ENCODE data around the gene TTC28.
"Not testable (repeated sequence)": the region's sequence is repeated elsewhere in the genome, so short reads cannot be mapped to it uniquely, and the experiment has no call there.

Gene TTC28

DNA sequence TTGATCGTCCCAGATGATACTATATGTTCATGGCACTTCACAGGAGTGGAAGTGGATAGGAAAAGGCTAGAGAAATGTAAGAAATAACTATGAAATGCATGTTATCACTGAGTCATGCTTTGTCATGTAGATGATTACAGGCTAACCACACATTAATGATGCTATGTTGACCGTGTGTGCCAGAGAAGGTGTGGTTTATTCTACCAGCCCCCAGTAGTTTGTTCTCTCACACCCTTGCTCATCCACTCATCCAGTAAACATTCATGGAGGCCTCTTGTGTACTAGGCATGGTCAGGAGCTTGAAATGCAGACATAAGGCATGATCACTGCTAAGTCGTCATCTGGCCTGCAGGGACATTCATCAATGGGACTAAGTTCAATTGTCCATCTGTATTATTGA is 607.6 kb downstream of the TTC28 start:
- no peak overlapping the region for H3K27ac Mint-ChIP-seq
- ATAC-seq (replicated peaks) (no peak), DNase-seq (no peak)
- no peaks in the 10 kb centered on the region for H3K4me1 Mint-ChIP-seq
- peaks cover 0 to 3% of the 10 kb centered on the region in 2 donors for H3K36me3 Mint-ChIP-seq
- H3K4me3 Mint-ChIP-seq, result no peak overlapping the region
- no peaks in the 10 kb centered on the region for H3K9me3 Mint-ChIP-seq
- H3K27me3 Mint-ChIP-seq, result no peaks in the 10 kb centered on the region

DNA sequence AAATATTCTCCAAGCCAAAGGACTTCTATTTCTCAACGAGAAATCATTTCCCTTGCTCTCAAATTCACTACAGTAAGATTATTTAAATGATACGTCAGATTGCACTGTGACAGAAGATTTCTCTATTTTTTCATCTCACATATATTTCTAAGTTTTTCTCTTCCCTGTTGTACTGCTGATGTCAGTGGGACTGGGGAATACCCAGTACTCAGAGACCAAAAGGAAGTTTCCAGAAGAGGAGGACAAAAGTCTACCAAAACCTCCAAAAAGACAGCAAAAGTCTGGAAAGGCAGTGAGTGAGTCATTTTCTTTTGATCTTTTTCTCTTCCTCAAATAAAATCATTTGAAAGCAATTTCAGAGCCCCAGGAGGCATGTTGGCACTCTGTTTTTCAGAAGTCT is 610.8 kb downstream of the TTC28 start:
- DNase-seq (no peak), ATAC-seq (replicated peaks) (no peak)
- Mint-ChIP-seq H3K9me3 (no peaks in the 10 kb centered on the region), H3K36me3 (peaks cover 0 to 3% of the 10 kb centered on the region in 2 donors), H3K27ac (no peak overlapping the region), H3K4me3 (no peak overlapping the region), H3K27me3 (peaks cover 0 to 6% of the 10 kb centered on the region in 2 donors), H3K4me1 (no peaks in the 10 kb centered on the region)

DNA sequence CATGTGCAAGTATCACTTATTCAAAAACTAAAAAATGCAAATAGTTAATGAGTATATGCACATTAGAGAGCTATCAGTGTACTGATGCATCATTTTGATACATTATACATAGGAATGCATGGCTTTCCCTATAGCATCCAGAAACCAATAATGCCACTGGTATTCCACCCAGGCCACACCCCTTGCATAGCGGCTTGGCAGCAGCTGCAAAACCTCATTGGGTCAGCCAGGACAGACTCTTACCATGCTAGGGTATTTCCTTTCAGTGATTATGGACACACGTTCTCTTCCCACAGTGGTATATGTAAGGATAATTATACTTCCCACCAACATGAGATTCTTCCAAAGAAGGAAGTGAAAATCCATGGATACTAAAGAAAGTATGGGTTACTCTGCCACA is 614.7 kb downstream of the TTC28 start:
- DNase-seq (no peak), ATAC-seq (replicated peaks) (no peak)
- Mint-ChIP-seq H3K9me3 (peaks cover 0 to 4% of the 10 kb centered on the region in 2 donors), H3K36me3 (peaks cover 2 to 6% of the 10 kb centered on the region in 2 donors), H3K4me3 (no peak overlapping the region), H3K27me3 (peaks cover 0 to 10% of the 10 kb centered on the region in 2 donors), H3K27ac (no peak overlapping the region), H3K4me1 (no peaks in the 10 kb centered on the region)

DNA sequence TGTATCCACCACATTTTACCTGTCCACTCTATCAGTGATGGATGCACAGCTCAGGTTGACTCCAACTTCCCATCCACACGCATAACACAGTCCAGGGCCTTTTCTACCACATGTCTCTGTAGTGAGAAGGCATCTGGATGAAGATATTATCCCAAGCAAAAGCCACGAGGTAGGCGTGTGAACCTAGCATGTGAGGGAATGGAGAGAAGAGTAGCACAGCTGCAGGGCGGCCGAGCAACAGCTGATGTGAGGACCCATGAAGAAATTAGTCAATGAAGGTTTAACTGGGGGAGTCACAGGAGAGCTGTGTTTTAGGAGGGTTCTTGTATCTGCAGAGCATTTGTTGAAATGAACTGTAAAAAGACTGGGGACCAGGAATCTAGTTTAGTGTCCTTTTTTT is 616.0 kb downstream of the TTC28 start:
- peaks cover 0 to 10% of the 10 kb centered on the region in 2 donors for H3K27me3 Mint-ChIP-seq
- H3K9me3 Mint-ChIP-seq, result peaks cover 0 to 4% of the 10 kb centered on the region in 2 donors
- DNase-seq (no peak), ATAC-seq (replicated peaks) (no peak)
- no peak overlapping the region for H3K4me3 Mint-ChIP-seq
- peaks cover 2 to 6% of the 10 kb centered on the region in 2 donors for H3K36me3 Mint-ChIP-seq
- H3K27ac Mint-ChIP-seq, result no peak overlapping the region
- no peaks in the 10 kb centered on the region for H3K4me1 Mint-ChIP-seq

DNA sequence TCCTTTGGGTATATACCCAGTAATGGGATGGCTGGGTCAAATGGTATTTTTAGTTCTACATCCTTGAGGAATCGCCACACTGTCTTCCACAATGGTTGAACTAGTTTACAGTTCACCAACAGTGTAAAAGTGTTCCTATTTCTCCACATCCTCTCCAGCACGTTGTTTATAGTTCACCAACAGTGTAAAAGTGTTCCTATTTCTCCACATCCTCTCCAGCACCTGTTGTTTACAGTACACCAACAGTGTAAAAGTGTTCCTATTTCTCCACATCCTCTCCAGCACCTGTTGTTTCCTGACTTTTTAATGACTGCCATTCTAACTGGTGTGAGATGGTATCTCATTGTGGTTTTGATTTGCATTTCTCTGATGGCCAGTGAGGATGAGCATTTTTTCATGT is 619.0 kb downstream of the TTC28 start:
- not testable (repeated sequence) for DNase-seq; H3K9me3 Mint-ChIP-seq; H3K4me3 Mint-ChIP-seq; H3K4me1 Mint-ChIP-seq; H3K36me3 Mint-ChIP-seq; ATAC-seq (replicated peaks); H3K27me3 Mint-ChIP-seq; H3K27ac Mint-ChIP-seq

DNA sequence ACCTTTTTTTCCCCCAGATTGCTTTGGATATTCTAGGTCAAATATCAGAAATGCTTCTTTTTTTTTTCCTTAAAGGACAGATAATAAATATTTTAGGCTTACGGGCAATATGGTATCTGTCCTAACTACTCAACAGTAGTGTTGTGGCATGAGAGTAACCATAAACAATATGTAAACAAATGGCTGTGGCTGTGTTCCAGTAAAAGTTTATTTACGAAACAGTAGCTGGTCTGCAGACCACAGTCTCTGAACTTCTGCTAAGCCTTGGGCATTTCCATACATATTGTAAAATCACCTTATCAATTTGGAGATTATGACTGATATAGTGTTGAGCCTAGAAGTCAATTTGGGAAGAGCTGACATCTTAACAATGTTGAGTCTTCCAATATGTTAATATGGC is 621.6 kb downstream of the TTC28 start:
- Mint-ChIP-seq H3K9me3 (peaks cover 0 to 4% of the 10 kb centered on the region in 2 donors), H3K36me3 (peaks cover 2 to 6% of the 10 kb centered on the region in 2 donors), H3K4me1 (no peaks in the 10 kb centered on the region), H3K27ac (no peak overlapping the region), H3K27me3 (no peaks in the 10 kb centered on the region), H3K4me3 (no peak overlapping the region)
- ATAC-seq (replicated peaks) (no peak), DNase-seq (no peak)

DNA sequence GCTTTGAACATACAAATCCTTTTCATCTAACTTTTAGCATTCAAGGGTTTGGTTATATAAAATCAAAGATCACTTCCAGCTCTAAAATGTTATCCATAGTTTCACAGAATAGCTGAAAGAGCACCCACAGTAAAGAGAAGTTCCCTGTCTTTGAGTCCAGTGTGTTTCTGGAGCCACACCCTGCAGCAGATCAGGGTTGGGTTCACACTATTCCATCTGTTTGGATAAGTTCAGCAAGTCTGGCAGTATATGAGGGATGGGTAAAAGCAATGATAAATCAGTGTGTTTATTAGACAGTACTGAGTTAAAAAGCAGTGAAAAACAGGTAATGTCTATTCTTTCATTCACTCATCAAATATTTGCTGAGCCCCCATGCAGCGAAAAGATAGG is 624.8 kb downstream of the TTC28 start:
- Mint-ChIP-seq H3K4me1 (no peaks in the 10 kb centered on the region), H3K27ac (no peak overlapping the region), H3K4me3 (no peak overlapping the region), H3K9me3 (no peaks in the 10 kb centered on the region), H3K36me3 (no peaks in the 10 kb centered on the region), H3K27me3 (no peaks in the 10 kb centered on the region)
- DNase-seq (no peak), ATAC-seq (replicated peaks) (no peak)

DNA sequence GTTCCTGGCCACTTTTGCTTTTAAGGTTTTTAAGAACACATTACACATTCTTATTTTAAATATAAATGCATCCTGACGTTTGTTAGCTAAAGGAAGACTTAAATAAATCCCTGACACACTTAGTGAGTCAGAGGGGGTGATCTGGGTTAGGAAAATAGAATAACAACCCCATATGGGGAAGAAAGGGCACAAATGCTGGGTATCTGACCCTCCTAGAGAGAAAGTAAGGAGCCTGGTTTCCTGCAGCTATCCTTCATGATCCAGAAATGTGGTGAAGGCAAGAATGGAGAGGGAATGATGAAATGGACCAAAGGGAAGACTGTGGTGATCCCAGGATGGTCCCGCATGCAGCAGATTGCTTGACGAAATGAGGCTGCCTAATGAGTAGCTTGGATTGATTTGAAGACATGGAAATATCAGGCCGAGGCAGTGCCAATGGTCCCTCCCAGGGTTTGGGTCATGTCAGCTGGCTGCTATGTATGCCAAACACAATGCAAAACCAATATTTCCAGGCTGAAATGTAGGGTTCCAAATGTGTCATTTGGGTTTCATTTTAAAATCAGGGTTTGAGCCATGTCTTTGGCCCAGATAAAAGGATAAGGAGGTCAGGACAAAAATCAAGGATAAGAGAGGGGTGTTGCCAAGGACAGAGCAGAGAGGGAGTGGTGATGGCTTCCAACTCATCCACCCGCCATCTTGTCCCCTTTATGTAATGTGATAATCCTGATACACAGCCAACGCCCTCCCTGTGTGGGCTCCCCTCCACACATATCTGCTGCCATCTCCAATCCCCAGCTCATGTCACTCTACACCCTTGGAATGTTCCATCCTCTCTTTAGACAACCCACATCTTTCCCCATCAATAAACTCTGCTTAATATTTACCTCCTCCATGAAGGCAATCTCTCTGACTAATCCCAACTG is 625.5 kb downstream of the TTC28 start:
- Mint-ChIP-seq H3K36me3 (no peaks in the 10 kb centered on the region), H3K4me1 (no peaks in the 10 kb centered on the region), H3K9me3 (no peaks in the 10 kb centered on the region), H3K27ac (no peak overlapping the region), H3K27me3 (no peaks in the 10 kb centered on the region), H3K4me3 (no peak overlapping the region)
- DNase-seq (no peak), ATAC-seq (replicated peaks) (no peak)

DNA sequence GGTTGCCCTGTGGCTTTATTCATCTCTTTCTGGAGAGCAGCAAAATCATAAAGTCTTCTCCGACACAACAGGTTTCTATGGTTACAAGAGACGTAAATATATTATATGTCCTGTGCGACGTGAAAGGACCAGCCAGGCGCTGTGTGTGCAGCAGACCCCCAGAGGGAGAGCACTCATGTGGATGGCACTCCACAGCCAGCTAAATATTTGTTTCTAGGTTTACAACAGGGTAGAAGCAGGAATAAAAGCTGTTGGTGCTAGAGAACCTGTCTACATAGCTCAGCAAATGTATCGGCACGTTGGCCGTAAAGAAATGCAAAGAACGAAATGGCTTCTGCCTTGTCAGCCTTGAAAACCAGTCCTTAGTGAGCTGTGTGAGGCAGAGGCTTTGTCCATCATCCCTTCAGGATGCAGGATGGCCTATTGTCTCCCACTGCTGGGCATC is 626.8 kb downstream of the TTC28 start:
- Mint-ChIP-seq H3K4me1 (no peaks in the 10 kb centered on the region), H3K27me3 (no peaks in the 10 kb centered on the region), H3K36me3 (no peaks in the 10 kb centered on the region), H3K27ac (no peak overlapping the region), H3K4me3 (no peak overlapping the region), H3K9me3 (no peaks in the 10 kb centered on the region)
- ATAC-seq (replicated peaks) (no peak), DNase-seq (no peak)

DNA sequence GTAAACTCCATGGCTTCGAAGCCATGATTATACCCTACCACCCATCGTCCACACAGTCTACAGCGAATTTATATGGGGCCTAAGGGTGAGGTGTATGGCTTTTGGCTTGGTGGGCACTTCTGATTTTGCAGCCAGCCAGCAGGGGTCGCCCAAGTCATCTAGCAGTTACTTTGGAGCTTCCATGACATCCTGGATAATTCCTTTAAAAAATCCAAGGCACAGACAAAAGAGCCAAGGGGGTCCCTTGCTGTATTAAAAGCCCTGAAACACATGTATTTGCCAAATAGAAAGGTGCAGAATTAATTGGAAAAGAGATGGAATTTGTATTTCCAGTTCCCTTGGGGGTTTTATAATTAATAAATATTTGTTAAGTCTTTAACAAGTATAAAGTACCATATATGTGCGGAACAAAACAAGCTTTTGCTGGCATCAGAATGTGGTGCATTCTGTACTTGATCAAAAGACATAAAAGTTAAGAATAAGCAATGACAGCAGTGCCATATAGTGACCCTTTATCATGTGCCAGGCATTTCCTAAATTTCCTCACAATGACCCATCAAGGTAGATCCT is 627.8 kb downstream of the TTC28 start:
- Mint-ChIP-seq H3K27me3 (no peaks in the 10 kb centered on the region), H3K36me3 (no peaks in the 10 kb centered on the region), H3K27ac (no peak overlapping the region), H3K4me3 (no peak overlapping the region), H3K9me3 (no peaks in the 10 kb centered on the region), H3K4me1 (no peaks in the 10 kb centered on the region)
- no peak for ATAC-seq (replicated peaks)
- no peak for DNase-seq

DNA sequence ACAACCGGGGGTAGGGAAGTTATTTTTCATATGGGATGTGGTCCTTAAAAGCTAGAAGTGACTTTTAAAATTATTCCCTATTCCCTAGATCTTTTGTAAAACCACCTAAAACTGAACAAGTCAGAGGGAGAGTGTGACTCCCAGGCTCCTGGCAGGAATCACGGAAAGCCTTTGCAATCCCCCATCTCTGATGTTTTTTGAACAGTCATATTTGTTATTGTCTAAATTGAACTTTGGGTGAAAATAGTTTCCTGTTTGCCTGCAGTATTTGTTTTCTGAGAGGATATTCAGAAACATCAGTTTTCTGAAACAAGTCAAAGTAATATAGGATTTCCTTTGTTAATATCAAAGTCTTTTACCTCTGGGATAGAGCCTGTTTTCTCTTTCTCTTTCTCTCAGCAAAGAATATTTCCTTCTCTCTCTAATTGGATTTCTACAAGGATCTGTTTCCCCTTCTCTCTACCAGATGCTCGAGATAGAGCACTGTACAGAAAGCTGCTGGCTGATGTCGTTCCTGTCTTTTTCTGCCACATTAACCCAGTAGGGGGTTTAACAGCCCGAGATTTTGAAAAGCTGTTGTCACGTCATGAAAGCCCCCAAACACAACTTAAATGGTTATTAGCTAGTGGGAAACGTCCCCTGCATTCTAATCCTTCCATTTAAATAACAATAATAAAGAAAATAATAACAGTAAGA is 628.4 kb downstream of the TTC28 start:
- no peak overlapping the region for H3K27ac Mint-ChIP-seq
- ATAC-seq (replicated peaks), result no peak
- H3K4me1 Mint-ChIP-seq, result no peaks in the 10 kb centered on the region
- no peak overlapping the region for H3K4me3 Mint-ChIP-seq
- H3K36me3 Mint-ChIP-seq, result no peaks in the 10 kb centered on the region
- H3K9me3 Mint-ChIP-seq, result no peaks in the 10 kb centered on the region
- no peaks in the 10 kb centered on the region for H3K27me3 Mint-ChIP-seq
- no peak for DNase-seq

DNA sequence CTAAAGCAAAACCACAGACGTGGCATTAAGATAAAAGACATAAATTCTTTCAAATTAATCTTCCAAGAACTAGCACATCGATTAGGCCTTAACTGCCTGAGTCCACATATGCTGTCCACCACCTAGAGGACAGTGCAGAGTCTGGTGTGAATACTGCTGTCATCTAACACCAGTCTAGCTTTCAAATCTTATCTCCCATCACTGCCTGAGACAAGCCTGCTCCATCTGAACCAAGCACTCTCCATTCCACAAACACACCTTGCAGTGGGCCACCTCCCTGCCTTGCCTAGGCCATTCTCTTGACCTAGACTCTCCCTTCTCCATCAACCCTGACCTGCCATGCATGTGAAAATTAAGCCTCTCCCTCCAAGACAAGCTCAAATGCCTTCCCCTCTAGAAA is 631.1 kb downstream of the TTC28 start:
- Mint-ChIP-seq H3K36me3 (no peaks in the 10 kb centered on the region), H3K4me3 (no peak overlapping the region), H3K27me3 (no peaks in the 10 kb centered on the region), H3K27ac (no peak overlapping the region), H3K4me1 (peaks cover 0 to 1% of the 10 kb centered on the region in 2 donors), H3K9me3 (no peaks in the 10 kb centered on the region)
- no peak for DNase-seq
- no peak for ATAC-seq (replicated peaks)

DNA sequence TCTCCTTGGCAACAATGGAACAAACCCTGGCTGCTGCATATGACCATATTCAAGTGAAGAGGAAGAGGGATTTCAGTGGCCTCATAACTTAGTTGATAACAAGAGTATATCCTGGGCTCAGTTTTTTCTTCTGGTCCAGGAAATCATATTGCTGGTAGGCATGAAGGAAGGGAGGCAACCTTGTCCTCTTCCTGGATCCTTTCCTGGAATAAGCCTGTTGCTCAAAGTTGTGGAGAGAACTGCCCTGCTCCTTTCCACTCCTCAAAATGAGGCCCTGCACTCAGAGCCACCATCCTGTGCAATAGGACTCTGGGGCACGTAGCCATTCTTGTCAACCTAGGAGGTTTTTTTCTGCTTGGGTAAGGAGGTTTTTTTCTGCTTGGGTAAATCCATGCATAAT is 631.9 kb downstream of the TTC28 start:
- no peak for ATAC-seq (replicated peaks)
- Mint-ChIP-seq H3K4me3 (no peak overlapping the region), H3K27ac (no peak overlapping the region), H3K36me3 (no peaks in the 10 kb centered on the region), H3K9me3 (no peaks in the 10 kb centered on the region), H3K4me1 (peaks cover 0 to 1% of the 10 kb centered on the region in 2 donors), H3K27me3 (no peaks in the 10 kb centered on the region)
- no peak for DNase-seq

DNA sequence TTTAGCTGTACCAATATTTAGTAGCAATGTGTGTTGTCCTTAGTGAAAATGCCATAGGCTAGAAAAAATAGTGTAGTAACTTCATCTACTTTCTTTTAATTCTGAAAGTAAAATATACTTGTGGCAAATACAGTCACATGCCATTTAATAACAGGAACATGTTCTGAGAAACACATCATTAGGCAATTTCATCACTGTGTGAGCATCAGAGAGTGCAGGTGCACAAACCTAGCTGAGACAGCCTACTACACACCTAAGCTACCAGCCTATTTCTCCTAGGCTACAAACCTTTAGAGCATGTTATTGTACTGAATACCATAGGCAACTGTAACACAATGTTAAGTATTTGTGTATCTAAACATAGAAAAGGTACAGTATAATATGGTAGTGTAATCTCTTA is 633.5 kb downstream of the TTC28 start:
- DNase-seq, result no peak
- Mint-ChIP-seq H3K27me3 (peaks cover 0 to 1% of the 10 kb centered on the region in 2 donors), H3K4me3 (no peak overlapping the region), H3K36me3 (no peaks in the 10 kb centered on the region), H3K4me1 (peaks cover 0 to 1% of the 10 kb centered on the region in 2 donors), H3K27ac (no peak overlapping the region), H3K9me3 (peaks cover 0 to under 1% of the 10 kb centered on the region in 2 donors)
- no peak for ATAC-seq (replicated peaks)

All from stimulated activated naive B cell treated with anti-CD40 and anti-IgM and Interleukin-4, amounts not matched to agents 10 μg/mL and 1 μg/mL and 100 μg/mL, for 72 hours (primary cell).